ENCODE results near the gene CD300LF. TPM values are rescaled to one million over a fixed set of nuclear protein-coding genes. Genes with fewer than 3 reads are reported as not detected.

Gene CD300LF
- total RNA-seq, 1 experiment from 2014 or later = 2.4 TPM

- Histone ChIP-seq H3K36me3 (ENCODE audit: control insufficient read depth, insufficient read depth, low read length) (no peaks in the 10 kb centered on the region), H3K9me3 (no peaks in the 10 kb centered on the region), H3K27me3 (replicated peaks; ENCODE audit: control insufficient read depth, insufficient read depth, low read length) (no peaks in the 10 kb centered on the region), H3K4me3 (ENCODE audit: low read depth, low read length) (no peak overlapping the region), H3K4me1 (peaks cover 37% of the 10 kb centered on the region)
- intact Hi-C loops (cut with micrococcal nuclease; ENCODE audit: unreplicated experiment) = loop anchor here (1.0 kb wide), 4 partner anchors 8 to 58 kb away; partner anchors contain the start of gene NHERF1
- BruUV-seq (replicated peaks) = no TSS peak
- Mint-ChIP-seq H3K27me3 (ENCODE audit: insufficient read depth, unreplicated experiment) (no peaks in the 10 kb centered on the region), H3K4me1 (ENCODE audit: low read depth, unreplicated experiment) (peaks cover 17% of the 10 kb centered on the region), H3K9me3 (ENCODE audit: unreplicated experiment) (no peaks in the 10 kb centered on the region), H3K36me3 (ENCODE audit: insufficient read depth, unreplicated experiment) (no peaks in the 10 kb centered on the region), H3K27ac (ENCODE audit: unreplicated experiment) (peak overlapping the region; percentile 85), H3K4me3 (ENCODE audit: unreplicated experiment) (peak overlapping the region; percentile 12)
- DNase-seq = peak; percentile 90 to 97
- no peak for TF ChIP-seq CTCF (IDR thresholded peaks at IDR 0.05; ENCODE audit: insufficient read depth in 1 of 2, low read depth in 1 of 2, low read length in 1 of 2, severe bottlenecking in 1 of 2, unreplicated experiment in 1 of 2)
- ChIA-PET POLR2A (interaction anchor here (0.8 to 1.0 kb wide), 2 partner anchors 22 to 158 kb away, joined by 3 to 4 read pairs; partner anchors contain the start of genes FDXR and RAB37), CTCF (interaction anchor here (0.6 to 3.3 kb wide), 5 partner anchors 22 to 801 kb away, joined by 3 to 22 read pairs (median 7); partner anchors contain the start of genes RAB37 and TSEN54)
Measured at GRCh38 chr17:74715144-74715543, 2.4 kb upstream of the CD300LF start.

- intact Hi-C loops (cut with micrococcal nuclease; ENCODE audit: unreplicated experiment) = no loop called here
- Mint-ChIP-seq H3K4me1 (ENCODE audit: low read depth, unreplicated experiment) (peaks cover 17% of the 10 kb centered on the region), H3K4me3 (ENCODE audit: unreplicated experiment) (no peak overlapping the region), H3K27me3 (ENCODE audit: insufficient read depth, unreplicated experiment) (no peaks in the 10 kb centered on the region), H3K36me3 (ENCODE audit: insufficient read depth, unreplicated experiment) (no peaks in the 10 kb centered on the region), H3K9me3 (ENCODE audit: unreplicated experiment) (no peaks in the 10 kb centered on the region), H3K27ac (ENCODE audit: unreplicated experiment) (peak overlapping the region; percentile 56)
- no TSS peak for BruUV-seq (replicated peaks)
- no peak for DNase-seq
- CTCF ChIA-PET = interaction anchor here (2.6 to 3.3 kb wide), 2 partner anchors 24 to 56 kb away, joined by 15 to 22 read pairs; partner anchors contain the start of gene RAB37
- Histone ChIP-seq H3K36me3 (ENCODE audit: control insufficient read depth, insufficient read depth, low read length) (no peaks in the 10 kb centered on the region), H3K4me3 (ENCODE audit: low read depth, low read length) (no peak overlapping the region), H3K4me1 (peaks cover 29% of the 10 kb centered on the region), H3K27me3 (replicated peaks; ENCODE audit: control insufficient read depth, insufficient read depth, low read length) (no peaks in the 10 kb centered on the region), H3K9me3 (no peaks in the 10 kb centered on the region)
- POLR2A ChIA-PET = interaction anchor here (1.1 kb wide), 1 partner anchor 23 kb away, joined by 5 read pairs; the partner anchor contains the start of gene RAB37
- TF ChIP-seq CTCF (IDR thresholded peaks at IDR 0.05; ENCODE audit: insufficient read depth in 1 of 2, low read depth in 1 of 2, low read length in 1 of 2, severe bottlenecking in 1 of 2, unreplicated experiment in 1 of 2) = no peak
Measured at GRCh38 chr17:74713171-74713755, 540 bp upstream of the CD300LF start.

- H3K4me3 Mint-ChIP-seq (ENCODE audit: unreplicated experiment) = no peak overlapping the region
- H3K27ac Mint-ChIP-seq (ENCODE audit: unreplicated experiment) = no peak overlapping the region
- ChIA-PET CTCF (no interaction called here), POLR2A (interaction anchor here (0.7 kb wide), 1 partner anchor 24 kb away, joined by 7 read pairs; the partner anchor contains the start of gene RAB37)
- no TSS peak for BruUV-seq (replicated peaks)
- H3K36me3 ChIP-seq (ENCODE audit: control insufficient read depth, insufficient read depth, low read length) = no peaks in the 10 kb centered on the region
- H3K4me1 ChIP-seq = peaks cover 31% of the 10 kb centered on the region
- H3K36me3 Mint-ChIP-seq (ENCODE audit: insufficient read depth, unreplicated experiment) = no peaks in the 10 kb centered on the region
- intact Hi-C loops (cut with micrococcal nuclease; ENCODE audit: unreplicated experiment) = no loop called here
- no peak for DNase-seq
- H3K9me3 Mint-ChIP-seq (ENCODE audit: unreplicated experiment) = no peaks in the 10 kb centered on the region
- H3K4me1 Mint-ChIP-seq (ENCODE audit: low read depth, unreplicated experiment) = peaks cover 17% of the 10 kb centered on the region
- no peak for TF ChIP-seq CTCF (IDR thresholded peaks at IDR 0.05; ENCODE audit: insufficient read depth in 1 of 2, low read depth in 1 of 2, low read length in 1 of 2, severe bottlenecking in 1 of 2, unreplicated experiment in 1 of 2)
- H3K9me3 ChIP-seq = no peaks in the 10 kb centered on the region
- no peaks in the 10 kb centered on the region for H3K27me3 ChIP-seq (replicated peaks; ENCODE audit: control insufficient read depth, insufficient read depth, low read length)
- no peak overlapping the region for H3K4me3 ChIP-seq (ENCODE audit: low read depth, low read length)
- H3K27me3 Mint-ChIP-seq (ENCODE audit: insufficient read depth, unreplicated experiment) = no peaks in the 10 kb centered on the region
Measured at GRCh38 chr17:74712301-74712700, 422 bp downstream of the CD300LF start.
